RWPE2 (cell line): ENCODE results near the gene ITGAV.

Experiments
- ATAC-seq: fragments of 200-7000 bp; cut with Tn5 transposase; 3 replicates; pipeline ENCODE4 v1.9.1; 2021; ENCODE audit warnings: low read depth
- DNase-seq: peaks from one replicate; pipeline ENCODE4 v3.0.0-alpha.2; 2020; ENCODE audit warnings: low spot score
- H3K27ac ChIP-seq: fragments of 450-650 bp; 2 replicates; pipeline ENCODE4 v1.5.1; 2017; ENCODE audit warnings: mild to moderate bottlenecking; ENCODE audit not compliant: poor library complexity, severe bottlenecking
- H3K27me3 ChIP-seq: fragments of 250-450 bp; sonication (Bioruptor Pico); 2 replicates; pipeline ENCODE4 v1.5.1; 2021; ENCODE audit warnings: mild to moderate bottlenecking, moderate library complexity; ENCODE audit not compliant: insufficient read depth, poor library complexity, severe bottlenecking
- H3K36me3 ChIP-seq: fragments of 250-450 bp; sonication (Bioruptor Pico); 2 replicates; pipeline ENCODE4 v1.5.1; 2020; ENCODE audit warnings: low read depth, mild to moderate bottlenecking, moderate library complexity
- H3K4me1 ChIP-seq: fragments of 250-450 bp; sonication (Bioruptor Pico); 2 replicates; pipeline ENCODE4 v1.5.1; 2021; ENCODE audit warnings: mild to moderate bottlenecking, moderate library complexity; ENCODE audit not compliant: insufficient read depth, poor library complexity, severe bottlenecking
- H3K4me3 ChIP-seq: fragments of 250-450 bp; sonication (Bioruptor Pico); 2 replicates; pipeline ENCODE4 v1.5.1; 2021; ENCODE audit warnings: mild to moderate bottlenecking, moderate library complexity; ENCODE audit not compliant: severe bottlenecking
- H3K9me3 ChIP-seq: fragments of 250-450 bp; sonication (Bioruptor Pico); 2 replicates; pipeline ENCODE4 v1.5.1; 2021; ENCODE audit warnings: mild to moderate bottlenecking, moderate library complexity; ENCODE audit not compliant: severe bottlenecking
- TF ChIP-seq, protein P1 (sequence below): fragments of 450-650 bp; IDR thresholded peaks from one replicate; pipeline ENCODE4 v1.5.1; 2017; ENCODE audit warnings: mild to moderate bottlenecking, moderate library complexity; ENCODE audit not compliant: poor library complexity, severe bottlenecking

The ITGAV gene

GRCh38 chr2:186636800-186637496 is 47.1 kb downstream of the ITGAV start:
- Histone ChIP-seq H3K4me1 (no peaks in the 10 kb centered on the region), H3K27me3 (no peaks in the 10 kb centered on the region), H3K27ac (no peak overlapping the region), H3K9me3 (no peaks in the 10 kb centered on the region), H3K36me3 (peaks cover 19% of the 10 kb centered on the region), H3K4me3 (no peak overlapping the region)
- TF ChIP-seq, protein P1, sequence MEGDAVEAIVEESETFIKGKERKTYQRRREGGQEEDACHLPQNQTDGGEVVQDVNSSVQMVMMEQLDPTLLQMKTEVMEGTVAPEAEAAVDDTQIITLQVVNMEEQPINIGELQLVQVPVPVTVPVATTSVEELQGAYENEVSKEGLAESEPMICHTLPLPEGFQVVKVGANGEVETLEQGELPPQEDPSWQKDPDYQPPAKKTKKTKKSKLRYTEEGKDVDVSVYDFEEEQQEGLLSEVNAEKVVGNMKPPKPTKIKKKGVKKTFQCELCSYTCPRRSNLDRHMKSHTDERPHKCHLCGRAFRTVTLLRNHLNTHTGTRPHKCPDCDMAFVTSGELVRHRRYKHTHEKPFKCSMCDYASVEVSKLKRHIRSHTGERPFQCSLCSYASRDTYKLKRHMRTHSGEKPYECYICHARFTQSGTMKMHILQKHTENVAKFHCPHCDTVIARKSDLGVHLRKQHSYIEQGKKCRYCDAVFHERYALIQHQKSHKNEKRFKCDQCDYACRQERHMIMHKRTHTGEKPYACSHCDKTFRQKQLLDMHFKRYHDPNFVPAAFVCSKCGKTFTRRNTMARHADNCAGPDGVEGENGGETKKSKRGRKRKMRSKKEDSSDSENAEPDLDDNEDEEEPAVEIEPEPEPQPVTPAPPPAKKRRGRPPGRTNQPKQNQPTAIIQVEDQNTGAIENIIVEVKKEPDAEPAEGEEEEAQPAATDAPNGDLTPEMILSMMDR = no peak
- ATAC-seq = no peak
- DNase-seq = no peak

- TF ChIP-seq, protein P1 = no peak
- H3K36me3 ChIP-seq = peaks cover 19% of the 10 kb centered on the region
- H3K27ac ChIP-seq = no peak overlapping the region
- no peak for DNase-seq
- no peaks in the 10 kb centered on the region for H3K27me3 ChIP-seq
- no peak overlapping the region for H3K4me3 ChIP-seq
- no peak for ATAC-seq
- H3K9me3 ChIP-seq = no peaks in the 10 kb centered on the region
- no peaks in the 10 kb centered on the region for H3K4me1 ChIP-seq
Measured at GRCh38 chr2:186637497-186637800, 47.6 kb downstream of the ITGAV start.

- Histone ChIP-seq H3K36me3 (peaks cover 26% of the 10 kb centered on the region), H3K9me3 (no peaks in the 10 kb centered on the region), H3K4me1 (no peaks in the 10 kb centered on the region), H3K4me3 (no peak overlapping the region), H3K27me3 (no peaks in the 10 kb centered on the region), H3K27ac (no peak overlapping the region)
- ATAC-seq = no peak
- TF ChIP-seq, protein P1 = no peak
- no peak for DNase-seq
Measured at GRCh38 chr2:186639939-186640338, 50.1 kb downstream of the ITGAV start.

GRCh38 chr2:186641132-186641806 is 51.4 kb downstream of the ITGAV start:
- Histone ChIP-seq H3K4me1 (no peaks in the 10 kb centered on the region), H3K4me3 (no peak overlapping the region), H3K27ac (no peak overlapping the region), H3K36me3 (peaks cover 16% of the 10 kb centered on the region), H3K9me3 (no peaks in the 10 kb centered on the region), H3K27me3 (no peaks in the 10 kb centered on the region)
- DNase-seq (no peak), ATAC-seq (peak; percentile 19; the same call in 2 of the 3 replicates)
- TF ChIP-seq, protein P1 = no peak

DNA sequence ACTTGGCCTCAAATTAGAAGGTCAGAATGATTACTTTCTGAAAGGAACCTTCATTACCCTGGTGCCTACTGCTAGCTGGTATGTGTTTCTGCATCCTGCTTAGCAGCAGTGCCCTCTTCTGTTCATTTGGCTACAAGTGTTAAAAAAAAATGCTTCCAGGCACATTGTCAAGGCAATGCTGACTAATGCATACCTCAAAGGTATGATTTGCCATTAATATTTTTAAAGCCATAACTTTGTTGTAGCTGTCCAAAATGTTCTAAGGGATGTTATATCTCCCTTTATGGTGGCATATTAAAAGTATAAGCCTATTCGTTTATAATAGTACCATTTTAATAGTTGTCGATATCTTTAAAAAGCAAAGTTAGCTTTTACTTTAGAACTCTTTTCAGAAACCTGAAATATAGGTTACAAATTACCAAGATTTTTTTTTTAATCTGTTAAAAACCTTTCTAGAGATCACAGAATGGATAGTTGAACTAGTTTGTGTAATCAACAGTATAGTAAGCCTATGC is 52.0 kb downstream of the ITGAV start:
- DNase-seq (no peak), ATAC-seq (peak; percentile 98)
- Histone ChIP-seq H3K9me3 (no peaks in the 10 kb centered on the region), H3K4me3 (no peak overlapping the region), H3K27me3 (no peaks in the 10 kb centered on the region), H3K4me1 (no peaks in the 10 kb centered on the region), H3K36me3 (peaks cover 22% of the 10 kb centered on the region), H3K27ac (no peak overlapping the region)
- TF ChIP-seq, protein P1 = peak; percentile 93
